HG03378 (cell line): ENCODE data around the gene KIF5A.
"Not testable (repeated sequence)": the region's sequence is repeated elsewhere in the genome, so short reads cannot be mapped to it uniquely, and the experiment has no call there.

Experiments
- ATAC-seq: cut with Tn5 transposase; IDR thresholded peaks from one replicate; pipeline ENCODE4 v1.9.1; 2021; ENCODE audit warnings: mild to moderate bottlenecking, moderate library complexity; ENCODE audit not compliant: unreplicated experiment

Gene KIF5A

GRCh38 chr12:57581802-57582201 lies 32.0 kb downstream of the KIF5A start:
- ATAC-seq = no peak

GRCh38 chr12:57582440-57582839 lies 32.6 kb downstream of the KIF5A start:
- no peak for ATAC-seq

GRCh38 chr12:57583008-57583831 lies 33.4 kb downstream of the KIF5A start:
- ATAC-seq = peak; percentile 88

- no peak for ATAC-seq
Measured at GRCh38 chr12:57584050-57584449, 34.2 kb downstream of the KIF5A start.

- no peak for ATAC-seq
Measured at GRCh38 chr12:57584690-57585089, 34.8 kb downstream of the KIF5A start.

GRCh38 chr12:57585156-57585555 lies 35.3 kb downstream of the KIF5A start:
- ATAC-seq = no peak

- no peak for ATAC-seq
Measured at GRCh38 chr12:57586128-57586527, 36.3 kb downstream of the KIF5A start.

- ATAC-seq = no peak
Measured at GRCh38 chr12:57586832-57587429, 37.1 kb downstream of the KIF5A start.

- not testable (repeated sequence) for ATAC-seq
Measured at GRCh38 chr12:57588951-57589610, 39.2 kb downstream of the KIF5A start.

- peak; percentile 10 for ATAC-seq
Measured at GRCh38 chr12:57590479-57590863, 40.6 kb downstream of the KIF5A start.

GRCh38 chr12:57590864-57591781 lies 41.3 kb downstream of the KIF5A start, which contains the start of gene PIP4K2C:
PIP4K2C (plus strand) TSS chr12:57591192; CDS start chr12:57591290, 98 bp downstream.
- peak; percentile 65 for ATAC-seq

GRCh38 chr12:57591782-57592325 lies 42.0 kb downstream of the KIF5A start:
- no peak for ATAC-seq

GRCh38 chr12:57592551-57593165 lies 42.8 kb downstream of the KIF5A start:
- ATAC-seq = no peak

GRCh38 chr12:57593187-57593586 lies 43.3 kb downstream of the KIF5A start:
- no peak for ATAC-seq

- no peak for ATAC-seq
Measured at GRCh38 chr12:57600395-57600794, 50.6 kb downstream of the KIF5A start.

GRCh38 chr12:57602544-57602943 lies 52.7 kb downstream of the KIF5A start:
- no peak for ATAC-seq

GRCh38 chr12:57603324-57603723 lies 53.5 kb downstream of the KIF5A start:
- no peak for ATAC-seq

GRCh38 chr12:57603815-57604453 lies 54.1 kb downstream of the KIF5A start:
- ATAC-seq = no peak

GRCh38 chr12:57604454-57604991 lies 54.7 kb downstream of the KIF5A start, which contains the start of gene DTX3:
DTX3 (plus strand) TSS chr12:57604824; CDS start chr12:57606518, 1,694 bp downstream.
- no peak for ATAC-seq
